GM18867 (cell line): Measurements from ENCODE around the gene CDX1.

Source experiments
- ATAC-seq: cut with Tn5 transposase; IDR thresholded peaks from one replicate; pipeline ENCODE4 v1.9.1; 2021; ENCODE audit warnings: mild to moderate bottlenecking, moderate library complexity; ENCODE audit not compliant: unreplicated experiment

The CDX1 gene

GRCh38 chr5:150203832-150204589 is 37.4 kb downstream of the CDX1 start:
- no peak for ATAC-seq

GRCh38 chr5:150204590-150204960 is 38.0 kb downstream of the CDX1 start:
- ATAC-seq: no peak

GRCh38 chr5:150206098-150206778 is 39.7 kb downstream of the CDX1 start:
- no peak for ATAC-seq

- no peak for ATAC-seq
Observed at GRCh38 chr5:150206779-150207115, 40.2 kb downstream of the CDX1 start.

- no peak for ATAC-seq
Observed at GRCh38 chr5:150208187-150209098, 41.9 kb downstream of the CDX1 start.

- no peak for ATAC-seq
Observed at GRCh38 chr5:150209099-150209635, 42.6 kb downstream of the CDX1 start.

GRCh38 chr5:150210644-150211043 is 44.1 kb downstream of the CDX1 start:
- no peak for ATAC-seq

- no peak for ATAC-seq
Observed at GRCh38 chr5:150211156-150212030, 44.8 kb downstream of the CDX1 start.

GRCh38 chr5:150213530-150213929 is 47.0 kb downstream of the CDX1 start:
- no peak for ATAC-seq

GRCh38 chr5:150214289-150214688 is 47.7 kb downstream of the CDX1 start:
- ATAC-seq: no peak

GRCh38 chr5:150215979-150216944 is 49.7 kb downstream of the CDX1 start:
- no peak for ATAC-seq

- ATAC-seq: no peak
Observed at GRCh38 chr5:150217038-150217437, 50.5 kb downstream of the CDX1 start.

- peak; percentile 82 for ATAC-seq
Observed at GRCh38 chr5:150217873-150218692, 51.5 kb downstream of the CDX1 start.

- ATAC-seq: no peak
Observed at GRCh38 chr5:150218693-150219035, 52.1 kb downstream of the CDX1 start.

- ATAC-seq: no peak
Observed at GRCh38 chr5:150219142-150219541, 52.6 kb downstream of the CDX1 start.

GRCh38 chr5:150219861-150220260 is 53.3 kb downstream of the CDX1 start:
- ATAC-seq: no peak

- ATAC-seq: no peak
Observed at GRCh38 chr5:150221471-150221870, 54.9 kb downstream of the CDX1 start.

GRCh38 chr5:150222906-150223305 is 56.3 kb downstream of the CDX1 start:
- no peak for ATAC-seq
